ENCODE measurements around the gene MLXIP. TPM values are rescaled to one million over a fixed set of nuclear protein-coding genes. Genes with fewer than 3 reads are reported as not detected.
A peak's percentile ranks its signal among the peaks of the same experiment; 100 is the strongest.

MLXIP gene
- total and polyA plus RNA-seq, 4 donors = 29.1 to 58.8 (median 38.8) TPM

- no peak for DNase-seq
- no peak overlapping the region for H3K9ac ChIP-seq (ENCODE audit: insufficient read depth in 1 of 2, low read length in 2 of 2)
Measured at GRCh38 chr12:122147514-122148290, 69.1 kb downstream of the MLXIP start.

GRCh38 chr12:122148657-122149056, 70.1 kb downstream of the MLXIP start:
- WGBS, 2 donors = 53 to 71% methylated on average over 6 of the region's 6 CpGs

More at GRCh38 chr12:122147514-122148290, 69.1 kb downstream of the MLXIP start:
- Histone ChIP-seq H3K9me3 (ENCODE audit: control insufficient read depth in 4 of 4, insufficient read depth in 3 of 4, low read length in 3 of 4) (no peaks in the 10 kb centered on the region), H3K27ac (ENCODE audit: low read depth in 1 of 2, low read length in 1 of 2) (no peak overlapping the region), H3K4me3 (no peak overlapping the region), H3K36me3 (ENCODE audit: control insufficient read depth in 4 of 4, insufficient read depth in 4 of 4, low read length in 4 of 4) (peaks cover 0 to 13% (median 12%) of the 10 kb centered on the region in 4 donors), H3K4me1 (ENCODE audit: control insufficient read depth in 5 of 5, insufficient read depth in 5 of 5, low read length in 5 of 5) (peaks cover 0 to 9% (median 7%) of the 10 kb centered on the region in 5 donors), H3K27me3 (ENCODE audit: control insufficient read depth in 3 of 3, insufficient read depth in 3 of 3, low read length in 2 of 3) (peaks cover 0 to 2% (median 0%) of the 10 kb centered on the region in 3 donors)
- no peak for ATAC-seq (ENCODE audit: insufficient read depth, low FRiP score)
- 89% methylated on average over 21 of the region's 21 CpGs for WGBS, 2 donors
- no peak for TF ChIP-seq CTCF (IDR thresholded peaks at IDR 0.05; ENCODE audit: control extremely low read depth, extremely low read depth)

GRCh38 chr12:122150127-122150681, 71.6 kb downstream of the MLXIP start:
- H3K9ac ChIP-seq (ENCODE audit: insufficient read depth in 1 of 2, low read length in 2 of 2) = no peak overlapping the region
- peaks cover 0 to 9% (median 1%) of the 10 kb centered on the region in 5 donors for H3K4me1 ChIP-seq (ENCODE audit: control insufficient read depth in 5 of 5, insufficient read depth in 5 of 5, low read length in 5 of 5)
- H3K4me3 ChIP-seq = no peak overlapping the region
- no peak for TF ChIP-seq CTCF (IDR thresholded peaks at IDR 0.05; ENCODE audit: control extremely low read depth, extremely low read depth)
- DNase-seq (no peak), ATAC-seq (ENCODE audit: insufficient read depth, low FRiP score) (no peak)
- H3K27me3 ChIP-seq (ENCODE audit: control insufficient read depth in 3 of 3, insufficient read depth in 3 of 3, low read length in 2 of 3) = peaks cover 0 to 2% (median 0%) of the 10 kb centered on the region in 3 donors
- 76 to 78% methylated on average over 8 of the region's 8 CpGs for whole genome bisulfite sequencing, 2 donors
- H3K9me3 ChIP-seq (ENCODE audit: control insufficient read depth in 4 of 4, insufficient read depth in 3 of 4, low read length in 3 of 4) = no peaks in the 10 kb centered on the region
- peaks cover 0 to 2% (median 0%) of the 10 kb centered on the region in 4 donors for H3K36me3 ChIP-seq (ENCODE audit: control insufficient read depth in 4 of 4, insufficient read depth in 4 of 4, low read length in 4 of 4)
- no peak overlapping the region for H3K27ac ChIP-seq (ENCODE audit: low read depth in 1 of 2, low read length in 1 of 2)

More at GRCh38 chr12:122148657-122149056, 70.1 kb downstream of the MLXIP start:
- no peak overlapping the region for H3K4me3 ChIP-seq
- H3K4me1 ChIP-seq (ENCODE audit: control insufficient read depth in 5 of 5, insufficient read depth in 5 of 5, low read length in 5 of 5) = peaks cover 0 to 9% (median 1%) of the 10 kb centered on the region in 5 donors
- no peak overlapping the region for H3K27ac ChIP-seq (ENCODE audit: low read depth in 1 of 2, low read length in 1 of 2)
- peaks cover 0 to 2% (median 0%) of the 10 kb centered on the region in 3 donors for H3K27me3 ChIP-seq (ENCODE audit: control insufficient read depth in 3 of 3, insufficient read depth in 3 of 3, low read length in 2 of 3)
- no peaks in the 10 kb centered on the region for H3K9me3 ChIP-seq (ENCODE audit: control insufficient read depth in 4 of 4, insufficient read depth in 3 of 4, low read length in 3 of 4)
- ATAC-seq (ENCODE audit: insufficient read depth, low FRiP score) (no peak), DNase-seq (peak; percentile 53 to 89 (median 75))
- H3K9ac ChIP-seq (ENCODE audit: insufficient read depth in 1 of 2, low read length in 2 of 2) = no peak overlapping the region
- H3K36me3 ChIP-seq (ENCODE audit: control insufficient read depth in 4 of 4, insufficient read depth in 4 of 4, low read length in 4 of 4) = peaks cover 0 to 6% (median 5%) of the 10 kb centered on the region in 4 donors
- TF ChIP-seq CTCF (IDR thresholded peaks at IDR 0.05; ENCODE audit: control extremely low read depth, extremely low read depth) = no peak

Measured in lung (tissue), 12 donors.